NCI-H128 (cell line): Measurements from ENCODE around the gene TUFM.
A peak's percentile ranks its signal among the peaks of the same experiment; 100 is the strongest.
"Not testable (repeated sequence)": the region's sequence is repeated elsewhere in the genome, so short reads cannot be mapped to it uniquely, and the experiment has no call there.

Experiments used
- DNase-seq: peaks from one replicate; lab custom pipeline; 2025; ENCODE audit not compliant: unreplicated experiment; lab: John Stamatoyannopoulos, UW

TUFM gene

DNA sequence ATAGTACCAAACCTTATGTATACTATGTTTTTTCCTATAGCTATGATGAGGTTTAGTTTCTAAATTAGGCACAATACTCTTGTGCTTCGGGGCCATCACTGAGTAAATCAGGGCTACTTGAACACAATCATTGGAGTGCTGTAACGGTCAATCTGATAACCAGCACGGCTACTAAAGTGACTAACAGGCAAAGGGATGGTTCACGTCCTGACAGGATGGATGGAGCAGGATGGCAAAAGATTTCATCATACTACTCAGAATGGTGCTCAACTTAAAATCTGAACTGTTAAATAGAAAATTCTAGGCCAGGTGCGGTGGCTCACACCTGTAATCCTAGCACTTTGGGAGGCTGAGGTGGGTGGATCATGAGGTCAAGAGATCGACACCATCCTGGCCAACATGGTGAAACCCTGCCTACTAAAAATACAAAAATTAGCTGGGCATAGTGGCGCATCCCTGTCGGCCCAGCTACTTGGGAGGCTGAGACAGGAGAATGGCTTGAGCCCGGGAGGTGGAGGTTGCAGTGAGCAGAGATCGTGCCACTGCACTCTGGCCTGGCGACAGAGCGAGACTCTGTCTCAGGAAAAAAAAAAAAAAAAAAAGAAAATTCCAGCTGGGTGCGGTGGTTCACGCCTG, 7.0 kb downstream of the TUFM start:
- DNase-seq: no peak

DNA sequence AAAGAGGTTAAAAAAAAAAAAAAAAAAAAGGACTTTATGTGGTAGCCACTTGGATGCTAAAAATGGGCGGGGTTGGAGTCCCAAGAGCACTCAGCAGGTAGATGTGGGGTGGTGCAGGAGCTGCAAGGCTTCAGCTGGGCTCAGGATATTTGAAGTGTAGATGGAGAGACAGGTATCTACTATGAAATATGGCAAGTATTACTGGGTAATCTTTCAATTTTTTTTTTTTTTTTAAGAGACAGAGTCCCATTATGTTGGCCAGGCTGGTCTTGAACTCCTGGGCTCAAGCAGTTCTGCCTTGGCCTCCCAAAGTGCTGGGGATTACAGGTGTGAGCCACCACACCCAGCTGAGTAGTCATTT, 7.6 kb downstream of the TUFM start:
- no peak for DNase-seq

DNA sequence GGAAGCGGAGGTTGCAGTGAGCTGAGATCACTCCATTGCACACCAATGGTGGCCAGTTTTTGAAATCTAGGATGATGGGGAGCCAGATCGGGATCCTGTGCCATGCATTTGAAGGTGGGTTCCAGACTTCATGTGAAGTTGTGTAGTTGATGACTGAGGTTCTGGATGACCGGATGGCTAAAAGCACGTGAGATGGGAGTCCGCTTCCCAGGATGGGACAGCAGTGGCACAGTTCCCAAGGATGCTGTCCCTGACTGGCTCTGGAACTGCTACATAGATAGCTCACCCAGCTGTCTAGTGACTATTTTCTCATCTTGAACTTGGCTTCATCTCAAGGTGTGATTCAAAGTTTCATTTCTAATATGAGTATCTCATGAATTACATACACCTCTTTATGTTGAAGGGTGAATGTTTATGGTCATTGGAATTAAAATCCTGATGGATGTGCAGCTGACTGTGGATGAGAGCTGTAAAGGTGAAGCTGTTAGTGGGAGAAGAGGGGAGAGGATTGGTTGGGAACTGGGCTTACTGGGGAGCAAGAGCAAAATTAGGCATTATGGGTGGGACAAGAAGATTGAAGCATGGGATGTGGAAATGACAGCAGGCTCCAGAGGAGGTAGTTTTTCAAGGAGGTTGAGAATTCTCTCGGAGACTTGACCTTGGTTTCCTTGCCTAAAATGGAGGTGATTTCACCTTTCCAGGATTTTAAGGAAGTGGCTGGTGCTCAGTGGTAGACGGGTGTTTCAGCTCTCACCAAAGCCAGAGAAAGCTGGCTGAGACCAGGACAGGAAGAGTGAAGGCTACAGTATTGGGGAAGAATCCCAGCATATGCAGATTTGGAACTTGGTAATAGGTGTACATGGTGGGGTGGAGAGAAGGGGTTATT, 8.2 kb downstream of the TUFM start:
- no peak for DNase-seq

DNA sequence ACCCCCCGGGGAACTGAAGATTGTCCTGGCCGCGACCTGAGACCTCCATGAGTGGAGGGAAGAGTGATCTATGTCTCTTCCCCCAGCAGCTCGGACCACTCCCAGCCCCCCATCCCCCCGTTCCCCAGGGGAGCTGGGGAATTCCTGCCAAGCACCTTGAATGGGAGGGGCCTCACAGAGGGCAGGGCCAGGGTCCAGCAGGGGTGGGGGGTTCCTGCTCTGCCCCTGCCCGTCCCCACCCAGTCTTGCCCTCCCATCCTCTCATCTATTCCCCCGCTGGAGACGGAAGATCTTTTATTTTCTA, 9.4 kb downstream of the TUFM start:
- no peak for DNase-seq

DNA sequence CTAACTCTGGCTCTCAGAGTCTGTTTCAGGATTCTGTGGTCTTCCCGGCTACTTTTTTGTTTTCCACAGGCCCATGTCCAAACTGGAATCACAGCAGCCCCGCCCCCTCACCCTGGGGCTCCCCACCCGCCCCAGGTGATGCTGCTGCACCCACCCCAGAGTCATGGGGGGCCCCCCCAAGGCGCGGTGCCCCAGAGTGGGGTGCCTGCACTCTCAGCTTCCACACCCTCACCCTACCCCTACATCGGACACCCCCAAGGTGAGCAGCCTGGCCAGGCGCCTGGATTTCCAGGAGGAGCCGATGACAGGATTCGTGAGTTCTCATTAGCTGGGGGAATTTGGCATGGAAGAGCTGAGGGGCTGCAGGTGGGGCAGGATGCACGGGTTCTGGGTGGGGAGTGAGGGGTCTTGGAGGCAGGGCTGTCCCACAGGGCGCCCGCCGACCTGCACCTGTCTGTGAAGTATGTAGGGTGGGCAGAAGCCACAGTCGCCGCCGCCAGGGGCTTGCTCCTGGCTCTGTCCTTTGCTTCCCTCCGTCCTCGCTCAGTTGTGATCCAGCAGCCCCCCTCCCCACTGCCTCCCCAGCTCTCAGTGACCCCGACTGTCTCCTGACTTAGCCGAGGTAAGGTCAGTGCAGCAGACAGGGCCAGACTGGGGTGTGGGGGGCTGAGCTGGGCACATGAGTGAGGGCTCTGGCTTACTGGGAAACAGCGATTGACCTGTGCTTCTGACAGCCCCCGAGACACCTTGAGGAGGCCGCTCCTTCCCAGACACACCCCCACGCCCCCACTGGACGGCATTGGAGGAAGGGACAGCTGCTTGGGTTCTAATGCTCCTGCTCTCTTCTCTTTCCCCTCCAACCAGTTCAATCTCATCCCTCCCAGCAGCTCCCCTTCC, 10.0 kb downstream of the TUFM start:
- no peak for DNase-seq

DNA sequence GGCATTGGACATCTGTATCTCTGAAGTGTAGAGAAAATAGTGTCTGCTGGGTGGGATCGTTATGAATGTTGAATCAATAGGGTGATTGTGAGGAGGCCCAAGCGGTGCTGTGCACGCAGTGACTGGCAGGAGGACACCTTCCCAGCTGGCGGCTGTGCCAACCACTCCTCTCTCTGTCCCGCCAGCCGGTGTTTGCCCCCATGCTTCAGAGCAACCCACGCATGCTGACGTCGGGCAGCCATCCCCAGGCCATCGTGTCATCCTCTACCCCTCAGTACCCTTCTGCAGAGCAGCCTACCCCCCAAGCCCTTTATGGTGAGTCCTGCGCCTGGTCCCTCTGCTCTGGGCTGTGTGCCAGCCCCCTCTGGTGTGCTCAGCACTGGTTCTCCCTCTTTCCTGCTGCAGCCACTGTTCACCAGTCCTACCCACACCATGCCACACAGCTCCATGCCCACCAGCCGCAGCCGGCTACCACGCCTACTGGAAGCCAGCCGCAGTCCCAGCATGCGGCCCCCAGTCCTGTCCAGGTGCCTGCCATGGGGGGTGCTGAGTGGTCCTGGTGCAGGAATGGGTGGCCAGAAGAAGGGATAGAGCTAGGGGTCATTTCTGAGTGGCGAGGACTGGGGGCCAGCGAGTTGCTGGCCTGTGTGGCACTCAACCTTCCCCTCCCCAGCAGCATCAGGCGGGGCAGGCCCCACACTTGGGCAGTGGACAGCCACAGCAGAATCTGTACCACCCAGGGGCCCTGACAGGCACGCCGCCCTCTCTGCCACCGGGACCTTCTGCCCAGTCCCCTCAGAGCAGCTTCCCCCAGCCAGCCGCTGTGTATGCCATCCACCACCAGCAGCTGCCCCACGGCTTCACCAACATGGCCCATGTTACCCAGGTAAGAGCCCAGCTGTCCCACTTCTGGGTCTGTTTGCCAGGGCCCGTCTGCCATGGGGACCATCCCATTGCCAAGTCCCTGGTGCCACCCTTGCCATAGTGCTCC, 11.0 kb downstream of the TUFM start:
- DNase-seq: no peak

DNA sequence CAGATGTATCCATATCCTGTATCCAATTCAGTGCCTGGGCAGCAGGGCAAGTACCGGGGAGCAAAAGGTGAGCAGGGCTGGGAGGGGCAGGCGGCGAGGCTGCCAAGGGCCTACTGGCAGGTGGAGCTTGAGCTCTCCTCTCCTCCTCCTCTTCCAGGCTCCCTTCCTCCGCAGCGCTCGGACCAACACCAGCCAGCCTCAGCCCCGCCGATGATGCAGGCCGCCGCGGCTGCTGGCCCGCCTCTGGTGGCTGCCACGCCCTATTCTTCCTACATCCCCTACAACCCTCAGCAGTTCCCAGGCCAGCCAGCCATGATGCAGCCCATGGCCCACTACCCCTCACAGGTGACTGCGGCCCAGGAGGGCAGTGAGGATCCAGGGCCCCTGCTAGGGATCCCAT, 11.8 kb downstream of the TUFM start:
- DNase-seq: no peak

DNA sequence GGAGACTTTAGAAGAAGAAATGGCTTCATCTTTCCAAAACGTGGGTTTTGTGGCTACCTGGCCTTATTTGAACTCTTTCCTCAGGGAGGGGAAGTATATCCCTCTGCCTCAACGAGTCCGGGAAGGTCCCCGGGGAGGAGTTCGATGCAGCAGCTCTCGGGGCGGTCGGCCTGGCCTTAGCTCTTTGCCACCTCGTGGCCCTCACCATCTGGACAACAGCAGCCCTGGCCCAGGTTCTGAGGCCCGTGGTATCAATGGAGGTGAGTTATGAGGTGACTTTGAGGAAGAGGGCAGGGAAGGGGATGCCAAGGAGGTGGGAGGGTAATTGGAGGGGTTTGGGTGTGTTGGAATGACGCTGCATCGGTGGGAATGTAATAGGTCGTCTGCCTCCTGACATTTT, 15.6 kb downstream of the TUFM start:
- DNase-seq: no peak

DNA sequence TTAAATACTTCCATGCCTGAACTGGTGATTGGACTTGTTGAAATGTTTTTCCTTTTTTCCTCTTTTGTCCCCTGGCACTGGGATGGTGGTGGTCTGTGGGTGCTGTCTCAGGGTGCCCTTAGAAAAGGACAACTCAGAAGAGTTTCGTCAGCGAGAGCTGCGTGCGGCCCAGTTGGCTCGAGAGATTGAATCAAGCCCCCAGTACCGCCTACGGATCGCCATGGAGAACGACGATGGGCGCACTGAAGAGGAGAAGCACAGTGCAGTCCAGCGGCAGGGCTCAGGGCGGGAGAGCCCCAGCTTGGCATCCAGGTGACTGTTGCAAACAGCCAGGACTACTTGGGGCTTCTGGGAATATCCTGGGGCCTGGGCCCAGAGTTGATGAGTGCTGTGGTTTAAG, 16.4 kb downstream of the TUFM start:
- no peak for DNase-seq

DNA sequence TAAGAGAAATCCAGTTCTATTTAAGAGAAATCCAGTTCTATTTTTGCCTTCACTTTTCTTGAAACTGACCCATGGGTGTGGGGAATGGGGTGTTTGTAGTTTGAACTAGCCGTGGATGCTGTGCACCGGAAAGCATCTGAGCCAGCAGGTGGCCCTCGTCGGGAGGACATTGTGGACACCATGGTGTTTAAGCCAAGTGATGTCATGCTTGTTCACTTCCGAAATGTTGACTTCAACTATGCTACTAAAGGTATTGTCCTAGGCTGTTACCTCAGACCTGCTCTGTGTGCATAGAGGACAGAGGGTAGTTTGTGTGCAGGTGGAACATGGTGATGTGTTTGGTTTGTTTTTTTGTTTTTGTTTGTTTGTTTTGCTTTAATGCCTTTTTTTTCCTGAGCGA, 20.0 kb downstream of the TUFM start:
- no peak for DNase-seq

DNA sequence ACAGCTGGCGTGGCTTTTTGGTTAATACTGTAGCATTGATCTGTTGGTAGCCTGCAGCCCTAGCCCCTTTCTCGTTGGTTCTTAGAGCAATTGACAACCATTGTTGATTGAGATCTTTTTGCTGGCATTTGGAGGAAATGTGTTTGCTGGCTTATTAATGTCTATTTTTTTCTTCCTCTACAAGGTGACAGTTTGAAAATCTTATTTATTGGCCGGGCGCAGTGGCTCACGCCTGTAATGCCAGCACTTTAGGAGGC, 21.5 kb downstream of the TUFM start:
- DNase-seq: no peak

DNA sequence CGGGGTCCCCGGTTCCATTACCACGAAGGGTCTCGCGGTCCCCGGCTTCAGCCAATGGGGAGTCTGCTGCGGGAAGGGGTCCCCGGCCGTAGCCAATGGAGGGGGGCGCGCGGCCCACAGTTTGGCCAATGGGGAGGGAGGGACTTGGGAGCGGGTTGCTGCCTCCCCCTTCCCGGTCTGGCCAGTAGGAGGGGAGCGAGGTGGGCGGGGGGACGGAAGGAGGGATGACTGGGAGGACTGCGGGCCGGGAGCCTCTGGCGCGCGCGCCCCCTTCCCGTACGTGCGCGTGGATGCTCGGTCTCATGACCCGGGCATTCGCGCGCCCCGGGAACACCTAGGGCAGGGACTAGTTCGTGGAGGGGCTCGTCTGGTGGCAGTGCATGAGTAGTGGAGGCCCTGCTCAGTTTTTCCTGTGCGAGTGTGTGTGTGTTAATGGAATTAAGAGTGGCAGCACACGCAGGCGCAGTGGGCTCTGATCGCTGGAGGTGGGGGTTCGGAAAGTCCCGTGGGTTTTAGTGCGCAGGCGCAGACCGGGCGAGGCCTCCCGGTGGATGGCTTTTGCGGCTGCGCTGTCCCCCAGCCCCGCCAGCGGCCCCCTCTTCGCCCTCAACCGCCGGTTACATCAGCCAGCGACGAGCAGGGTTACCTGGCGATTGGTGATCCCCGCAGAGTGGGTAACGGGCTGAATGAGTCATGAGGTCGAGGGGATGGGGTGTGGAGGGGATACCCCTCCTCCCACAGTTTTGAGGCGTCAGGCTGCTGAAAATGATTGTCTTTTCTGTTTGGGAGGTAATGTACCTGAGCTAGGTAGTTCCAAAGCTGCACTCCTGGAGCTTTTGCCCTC, 22.1 kb downstream of the TUFM start:
- peak; percentile 81 for DNase-seq

DNA sequence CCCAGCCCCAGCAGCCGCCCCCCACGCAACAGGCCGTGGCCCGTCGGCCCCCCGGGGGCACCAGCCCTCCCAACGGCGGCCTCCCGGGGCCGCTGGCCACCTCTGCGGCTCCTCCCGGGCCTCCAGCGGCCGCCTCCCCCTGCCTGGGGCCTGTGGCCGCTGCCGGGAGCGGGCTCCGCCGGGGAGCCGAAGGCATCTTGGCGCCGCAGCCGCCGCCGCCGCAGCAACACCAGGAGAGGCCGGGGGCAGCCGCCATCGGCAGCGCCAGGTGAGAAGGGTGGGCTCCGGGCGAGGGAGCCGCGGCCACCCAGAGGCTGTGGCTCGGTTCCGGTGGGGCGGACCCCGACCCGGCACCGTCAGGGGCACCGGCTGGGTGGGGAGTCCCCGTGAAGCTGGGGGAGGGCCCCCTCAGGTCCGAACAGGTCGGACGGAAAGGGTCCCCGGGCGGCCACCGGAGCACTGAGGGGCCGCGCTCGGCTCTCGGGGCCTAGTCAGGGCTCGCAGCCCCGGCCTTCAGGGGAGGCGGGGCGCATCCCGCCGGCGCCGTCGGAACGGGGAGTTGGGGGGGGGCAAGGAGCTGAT, 22.8 kb downstream of the TUFM start:
- DNase-seq: no peak

DNA sequence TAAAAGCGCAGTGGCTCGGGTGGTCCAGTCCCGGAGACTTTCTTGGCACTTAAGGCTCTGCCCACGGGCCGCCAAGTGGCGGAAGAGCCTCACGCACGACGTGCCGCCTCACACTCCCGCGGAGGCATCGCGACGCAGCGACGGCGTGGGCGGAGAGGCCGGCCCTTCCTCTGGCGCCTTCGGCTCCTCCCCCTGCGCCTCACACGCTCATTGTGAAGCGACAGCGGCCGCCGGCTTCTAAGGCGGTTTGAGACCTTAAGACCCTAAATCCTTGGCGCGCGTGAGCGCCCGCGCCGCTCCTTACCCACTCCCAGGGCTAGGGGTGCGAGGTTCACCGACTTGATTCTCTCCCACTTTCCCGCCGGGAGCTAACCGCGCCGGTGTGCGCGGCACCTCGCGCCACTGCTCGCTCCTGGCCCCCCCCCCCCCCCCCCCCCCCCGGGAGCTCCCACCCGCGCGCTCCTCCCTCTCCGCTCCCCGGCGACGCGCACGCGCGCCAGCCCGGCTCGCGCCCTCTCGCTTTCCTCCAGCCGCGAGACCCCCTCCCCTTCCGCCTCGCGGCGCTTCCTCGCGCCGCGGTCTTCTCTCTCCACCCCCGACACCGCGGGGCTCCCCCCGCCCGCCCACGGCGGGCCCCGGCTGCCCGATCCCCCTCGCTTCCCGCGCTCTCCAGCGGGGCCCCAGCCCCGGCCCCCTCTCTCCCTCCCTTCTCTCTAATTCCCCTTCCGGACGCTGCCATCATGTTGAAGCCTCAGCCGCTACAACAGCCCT, 23.4 kb downstream of the TUFM start, which contains the start of gene ATXN2L:
ATXN2L (plus strand) TSS at position 480 of the 771 bp plus-strand sequence; CDS start at position 741, 261 bp downstream.
- DNase-seq: peak; percentile 64

DNA sequence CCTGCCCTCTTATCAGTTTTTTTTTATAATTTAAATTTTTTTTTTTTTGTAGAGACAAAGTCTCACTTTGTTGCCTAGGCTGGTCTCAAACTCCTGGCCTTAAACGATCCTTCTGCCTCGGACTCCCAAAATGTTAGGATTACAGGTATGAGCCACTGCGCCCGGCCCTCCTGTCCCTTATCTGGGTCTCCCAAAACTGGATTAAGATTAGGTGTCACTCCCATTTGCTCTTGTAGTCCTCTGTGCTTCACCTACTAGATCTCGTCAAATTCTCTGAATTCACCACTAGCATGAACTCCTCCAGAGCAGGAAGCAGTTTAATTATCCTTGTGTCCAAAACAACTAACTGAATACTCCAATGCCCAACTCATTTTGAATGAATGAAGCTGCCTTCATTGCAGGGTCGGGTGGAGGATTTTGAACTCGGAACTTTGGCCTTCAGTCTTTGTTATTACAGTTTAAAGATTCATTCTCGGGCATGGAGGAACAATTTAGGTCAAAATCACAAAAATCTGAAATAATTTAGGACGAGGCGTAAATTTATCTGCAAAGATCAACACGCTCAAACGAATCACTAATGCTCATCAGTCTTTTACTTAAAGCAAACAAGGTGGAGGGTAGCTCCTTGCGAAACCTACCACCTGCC, 24.2 kb downstream of the TUFM start:
- no peak for DNase-seq

DNA sequence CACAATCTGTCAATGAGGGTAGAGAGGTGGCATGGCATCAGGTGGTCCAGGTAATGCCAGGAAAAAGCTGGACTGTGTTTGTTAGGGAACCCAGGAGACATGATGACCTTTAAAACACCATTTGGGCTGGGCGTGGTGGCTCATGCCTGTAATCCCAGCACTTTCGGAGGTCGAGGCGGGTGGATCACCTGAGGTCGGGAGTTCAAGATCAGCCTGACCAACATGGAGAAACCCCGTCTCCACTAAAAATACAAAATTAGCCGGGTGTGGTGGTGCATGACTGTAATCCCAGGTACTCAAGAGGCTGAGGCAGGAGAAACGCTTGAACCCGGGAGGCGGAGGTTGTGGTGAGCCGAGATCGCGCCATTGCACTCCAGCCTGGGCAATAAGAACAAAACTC, 25.6 kb downstream of the TUFM start:
- not testable (repeated sequence) for DNase-seq

DNA sequence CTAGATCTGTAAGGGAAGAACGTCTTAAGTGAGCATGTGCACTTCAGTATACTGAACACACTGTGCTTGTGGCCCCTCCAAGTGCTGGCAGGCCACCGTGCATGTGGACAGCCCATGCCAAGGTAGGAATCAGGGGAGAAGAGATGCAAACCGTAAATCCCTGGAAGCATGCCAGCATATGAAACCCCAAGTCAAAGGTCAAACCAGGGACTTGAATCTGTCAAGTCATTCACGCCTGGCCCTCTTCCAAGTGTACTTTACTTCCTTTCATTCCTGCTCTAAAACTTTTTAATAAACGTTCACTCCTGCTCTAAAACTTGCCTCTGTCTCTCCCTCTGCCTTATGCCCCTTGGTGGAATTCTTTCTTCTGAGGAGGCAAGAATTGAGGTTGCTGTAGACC, 26.1 kb downstream of the TUFM start:
- no peak for DNase-seq

DNA sequence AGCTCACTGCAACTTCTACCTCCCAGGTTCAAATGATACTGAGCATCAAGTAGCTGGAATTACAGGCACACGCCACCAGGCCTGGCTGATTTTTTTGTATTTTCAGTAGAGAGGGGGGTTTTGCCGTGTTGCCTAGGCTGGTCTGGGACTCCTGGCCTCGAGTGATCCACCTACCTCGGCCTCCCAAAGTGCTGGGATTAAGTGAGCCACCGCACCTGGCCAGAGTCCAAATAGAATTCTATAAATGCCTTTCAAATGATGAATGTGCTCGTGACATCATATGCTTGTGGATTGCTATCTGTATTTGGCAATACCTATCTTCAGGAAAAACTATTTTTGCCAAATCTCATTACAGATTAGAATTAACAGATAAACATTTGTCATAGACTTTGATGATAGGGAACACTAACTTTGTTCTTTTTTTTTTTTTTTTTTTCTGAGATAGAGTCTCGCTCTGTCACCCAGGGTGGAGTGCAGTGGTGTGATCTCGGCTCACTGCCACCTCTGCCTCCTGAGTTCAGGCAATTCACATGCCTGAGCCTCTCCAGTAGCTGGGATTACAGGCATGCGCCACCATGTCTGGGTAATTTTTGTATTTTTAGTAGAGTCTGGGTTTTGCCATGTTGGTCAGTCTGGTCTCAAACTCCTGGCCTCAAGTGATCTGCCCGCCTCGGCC, 38.6 kb downstream of the TUFM start:
- not testable (repeated sequence) for DNase-seq
